PC-3 (cell line): Measurements from ENCODE around the gene ADM2.

ENCODE experiments used
- EZH2phosphoT487 ChIP-seq: fragments of 300-600 bp; sonication (generic); IDR thresholded peaks from 2 replicates; pipeline ENCODE4 v1.6.1; 2018; ENCODE audit warnings: mild to moderate bottlenecking, antibody characterized with exemption, low read length, borderline replicate concordance
- TF ChIP-seq, protein P1 (sequence below): fragments of 300-600 bp; sonication (generic); conservative IDR thresholded peaks from 2 replicates; pipeline ENCODE4 v1.5.1; 2017; ENCODE audit warnings: antibody characterized with exemption, low read depth, mild to moderate bottlenecking, low read length

DNA sequence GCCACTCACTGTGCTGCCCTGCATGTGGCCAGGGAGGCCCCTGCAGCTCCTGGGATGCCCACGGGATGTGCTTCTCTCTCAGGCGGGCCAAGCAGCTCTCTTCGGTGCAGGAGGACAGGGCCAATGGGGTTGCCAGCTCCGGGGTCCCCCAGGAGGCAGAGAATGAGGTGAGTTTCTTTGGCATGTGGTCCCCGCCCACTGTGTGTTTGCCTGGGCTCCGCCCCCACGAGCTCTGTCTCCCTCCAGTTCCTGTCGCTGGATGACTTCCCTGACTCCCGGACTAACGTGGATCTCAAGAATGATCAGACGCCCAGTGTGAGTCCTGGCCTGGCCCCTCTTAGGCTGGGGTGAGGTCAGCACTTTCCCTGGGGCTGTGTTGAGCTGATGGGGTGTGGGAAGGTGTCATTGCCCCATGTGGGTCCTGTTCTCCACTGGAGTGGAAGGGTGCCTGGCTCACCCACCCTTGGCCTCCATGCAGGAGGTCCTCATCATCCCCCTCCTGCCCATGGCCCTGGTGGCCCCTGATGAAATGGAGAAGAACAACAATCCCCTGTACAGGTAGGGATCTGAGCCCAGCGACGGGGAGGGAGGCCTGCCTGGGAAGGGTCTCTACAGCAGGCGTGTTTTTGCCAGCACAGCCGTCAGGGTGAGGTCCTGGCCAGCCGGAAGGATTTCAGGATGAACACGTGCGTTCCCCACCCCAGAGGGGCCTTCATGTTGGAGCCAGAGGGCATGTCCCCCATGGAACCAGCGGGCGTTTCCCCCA is 36.3 kb downstream of the ADM2 start:
- TF ChIP-seq, protein P1, sequence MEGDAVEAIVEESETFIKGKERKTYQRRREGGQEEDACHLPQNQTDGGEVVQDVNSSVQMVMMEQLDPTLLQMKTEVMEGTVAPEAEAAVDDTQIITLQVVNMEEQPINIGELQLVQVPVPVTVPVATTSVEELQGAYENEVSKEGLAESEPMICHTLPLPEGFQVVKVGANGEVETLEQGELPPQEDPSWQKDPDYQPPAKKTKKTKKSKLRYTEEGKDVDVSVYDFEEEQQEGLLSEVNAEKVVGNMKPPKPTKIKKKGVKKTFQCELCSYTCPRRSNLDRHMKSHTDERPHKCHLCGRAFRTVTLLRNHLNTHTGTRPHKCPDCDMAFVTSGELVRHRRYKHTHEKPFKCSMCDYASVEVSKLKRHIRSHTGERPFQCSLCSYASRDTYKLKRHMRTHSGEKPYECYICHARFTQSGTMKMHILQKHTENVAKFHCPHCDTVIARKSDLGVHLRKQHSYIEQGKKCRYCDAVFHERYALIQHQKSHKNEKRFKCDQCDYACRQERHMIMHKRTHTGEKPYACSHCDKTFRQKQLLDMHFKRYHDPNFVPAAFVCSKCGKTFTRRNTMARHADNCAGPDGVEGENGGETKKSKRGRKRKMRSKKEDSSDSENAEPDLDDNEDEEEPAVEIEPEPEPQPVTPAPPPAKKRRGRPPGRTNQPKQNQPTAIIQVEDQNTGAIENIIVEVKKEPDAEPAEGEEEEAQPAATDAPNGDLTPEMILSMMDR, result no peak
- no peak for TF ChIP-seq EZH2phosphoT487
